Lower lobe of right lung (tissue), 2 donors: ENCODE measurements around the gene CADM1. TPM values are rescaled to one million over a fixed set of nuclear protein-coding genes. Genes with fewer than 3 reads are reported as not detected.
A peak's percentile ranks its signal among the peaks of the same experiment; 100 is the strongest.

ENCODE experiments used
- ATAC-seq, 2 donors: fragments of 200-7000 bp; cut with Tn5 transposase; one replicate each; pipeline ENCODE4 v1.9.1; 2020 to 2022; ENCODE audit warnings: mild to moderate bottlenecking in 2 of 2, moderate library complexity in 2 of 2
- DNase-seq: peaks from one replicate; pipeline ENCODE4 v3.0.0-alpha.2; 2020
- H3K27ac ChIP-seq: fragments of 200-600 bp; one replicate; pipeline ENCODE4 v1.8.0; 2022
- H3K27me3 ChIP-seq: fragments of 200-600 bp; one replicate; pipeline ENCODE4 v1.8.0; 2022; ENCODE audit warnings: low read depth
- H3K36me3 ChIP-seq: fragments of 200-600 bp; one replicate; pipeline ENCODE4 v1.8.0; 2022; ENCODE audit warnings: mild to moderate bottlenecking
- H3K4me1 ChIP-seq: fragments of 200-600 bp; one replicate; pipeline ENCODE4 v1.8.0; 2022
- H3K4me3 ChIP-seq: fragments of 200-600 bp; one replicate; pipeline ENCODE4 v1.8.0; 2022; ENCODE audit warnings: mild to moderate bottlenecking
- H3K9me3 ChIP-seq: fragments of 200-600 bp; one replicate; pipeline ENCODE4 v1.8.0; 2022
- intact Hi-C: fragments of 100-400 bp; cut with DNase I; formaldehyde crosslinking; loops from one replicate; pipeline ENCODE4 v1.11.0; 2022
- total RNA-seq: library from RNA; stranded (reverse); fragmentation: NEBNext Ultra II Directional; extraction: Animal tissue kit (Norgen Biotek cat#: 25700); gene quantifications from one replicate; pipeline ENCODE4 v1.2.1, GENCODE V29; 2021
- TF ChIP-seq, protein P1 (sequence below): fragments of 200-600 bp; IDR thresholded peaks from one replicate; pipeline ENCODE4 v1.8.0; 2022; ENCODE audit warnings: antibody characterized with exemption, mild to moderate bottlenecking
- donor health status: DM: no; HTN: yes; CAD: no; lungs with severe emphysema.

Gene CADM1
- total RNA-seq, 1 donor from 2014 or later: 149 TPM

DNA sequence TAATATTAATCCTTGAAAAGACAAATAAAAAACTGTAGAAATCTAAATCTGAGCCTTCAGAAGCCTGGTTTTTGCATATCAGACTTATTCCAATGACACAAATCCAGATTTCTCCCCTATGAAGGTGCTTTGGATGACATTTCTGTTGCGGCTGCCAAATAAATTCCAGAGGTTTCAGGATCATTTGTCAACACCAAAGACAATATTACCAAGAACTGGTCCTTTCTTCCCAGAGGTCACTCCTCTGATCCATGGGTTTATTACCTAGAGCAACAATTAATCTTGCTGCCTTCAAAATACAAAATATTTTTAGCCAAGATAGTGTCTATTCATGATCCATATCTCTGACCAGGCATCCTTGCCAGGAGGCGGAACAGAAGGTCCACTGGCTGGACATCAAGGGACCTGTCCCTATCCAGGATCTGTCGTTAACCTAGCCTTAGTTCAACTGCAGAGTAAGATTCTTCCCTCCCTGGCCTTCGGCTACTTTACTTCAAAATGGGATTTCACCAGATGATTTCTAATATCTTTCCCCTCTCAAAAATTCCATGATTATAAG lies 4.9 kb downstream of the CADM1 start:
- no peak overlapping the region for H3K4me3 ChIP-seq
- H3K9me3 ChIP-seq: no peaks in the 10 kb centered on the region
- H3K27ac ChIP-seq: no peak overlapping the region
- H3K36me3 ChIP-seq: no peaks in the 10 kb centered on the region
- H3K27me3 ChIP-seq: peaks cover 11% of the 10 kb centered on the region
- intact Hi-C loops: no loop called here
- ATAC-seq (no peak), DNase-seq (no peak)
- TF ChIP-seq, protein P1, sequence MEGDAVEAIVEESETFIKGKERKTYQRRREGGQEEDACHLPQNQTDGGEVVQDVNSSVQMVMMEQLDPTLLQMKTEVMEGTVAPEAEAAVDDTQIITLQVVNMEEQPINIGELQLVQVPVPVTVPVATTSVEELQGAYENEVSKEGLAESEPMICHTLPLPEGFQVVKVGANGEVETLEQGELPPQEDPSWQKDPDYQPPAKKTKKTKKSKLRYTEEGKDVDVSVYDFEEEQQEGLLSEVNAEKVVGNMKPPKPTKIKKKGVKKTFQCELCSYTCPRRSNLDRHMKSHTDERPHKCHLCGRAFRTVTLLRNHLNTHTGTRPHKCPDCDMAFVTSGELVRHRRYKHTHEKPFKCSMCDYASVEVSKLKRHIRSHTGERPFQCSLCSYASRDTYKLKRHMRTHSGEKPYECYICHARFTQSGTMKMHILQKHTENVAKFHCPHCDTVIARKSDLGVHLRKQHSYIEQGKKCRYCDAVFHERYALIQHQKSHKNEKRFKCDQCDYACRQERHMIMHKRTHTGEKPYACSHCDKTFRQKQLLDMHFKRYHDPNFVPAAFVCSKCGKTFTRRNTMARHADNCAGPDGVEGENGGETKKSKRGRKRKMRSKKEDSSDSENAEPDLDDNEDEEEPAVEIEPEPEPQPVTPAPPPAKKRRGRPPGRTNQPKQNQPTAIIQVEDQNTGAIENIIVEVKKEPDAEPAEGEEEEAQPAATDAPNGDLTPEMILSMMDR: no peak
- H3K4me1 ChIP-seq: peaks cover 52% of the 10 kb centered on the region

DNA sequence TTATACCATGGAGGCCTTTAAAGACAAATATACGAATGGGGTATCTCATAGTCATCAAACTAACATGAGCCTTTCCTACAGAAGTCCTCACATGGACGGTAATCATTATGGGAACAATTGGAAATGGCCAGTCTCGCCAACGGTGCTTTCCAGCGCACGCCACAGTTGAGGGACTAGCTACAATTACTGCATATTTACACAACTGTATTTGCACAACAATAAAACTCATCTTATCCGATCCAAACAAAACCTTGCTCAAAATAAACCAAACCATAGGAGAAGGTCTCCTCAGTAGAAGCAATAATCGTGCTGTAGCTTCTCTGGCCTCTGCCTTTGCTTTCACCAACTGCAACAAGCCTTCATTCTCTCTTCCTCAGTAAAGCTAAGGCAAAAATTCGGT lies 5.9 kb downstream of the CADM1 start:
- H3K27ac ChIP-seq: no peak overlapping the region

DNA sequence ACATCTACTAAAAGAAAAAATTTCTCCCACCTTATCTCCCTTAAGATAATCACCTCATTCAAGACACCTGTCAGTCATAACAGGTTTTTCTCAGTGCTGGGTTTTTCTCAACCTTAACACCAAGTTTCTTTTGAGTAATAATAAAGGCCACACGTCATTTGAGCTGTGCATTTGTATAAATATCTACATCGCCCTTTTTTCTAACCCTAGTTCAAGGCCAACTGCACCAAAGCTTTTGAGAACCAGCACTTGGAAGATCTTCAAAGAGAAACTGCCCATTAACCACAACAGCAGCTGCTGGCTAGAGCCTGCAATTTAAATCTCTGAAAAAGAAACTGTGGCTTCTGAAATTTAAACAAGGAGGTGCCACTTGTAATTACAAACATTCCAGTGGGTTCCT lies 6.9 kb downstream of the CADM1 start:
- TF ChIP-seq, protein P1: no peak
- intact Hi-C loops: no loop called here
- Histone ChIP-seq H3K9me3 (no peaks in the 10 kb centered on the region), H3K27ac (peak overlapping the region; percentile 20), H3K4me3 (no peak overlapping the region), H3K4me1 (peaks cover 47% of the 10 kb centered on the region), H3K36me3 (no peaks in the 10 kb centered on the region), H3K27me3 (peaks cover 7% of the 10 kb centered on the region)
- ATAC-seq (no peak), DNase-seq (no peak)

More for the DNA sequence above, 5.9 kb downstream of the CADM1 start:
- Histone ChIP-seq H3K4me1 (peaks cover 57% of the 10 kb centered on the region), H3K9me3 (no peaks in the 10 kb centered on the region), H3K27me3 (peaks cover 7% of the 10 kb centered on the region), H3K4me3 (no peak overlapping the region), H3K36me3 (no peaks in the 10 kb centered on the region)
- intact Hi-C loops: no loop called here
- TF ChIP-seq, protein P1: no peak
- no peak for DNase-seq
- no peak for ATAC-seq

DNA sequence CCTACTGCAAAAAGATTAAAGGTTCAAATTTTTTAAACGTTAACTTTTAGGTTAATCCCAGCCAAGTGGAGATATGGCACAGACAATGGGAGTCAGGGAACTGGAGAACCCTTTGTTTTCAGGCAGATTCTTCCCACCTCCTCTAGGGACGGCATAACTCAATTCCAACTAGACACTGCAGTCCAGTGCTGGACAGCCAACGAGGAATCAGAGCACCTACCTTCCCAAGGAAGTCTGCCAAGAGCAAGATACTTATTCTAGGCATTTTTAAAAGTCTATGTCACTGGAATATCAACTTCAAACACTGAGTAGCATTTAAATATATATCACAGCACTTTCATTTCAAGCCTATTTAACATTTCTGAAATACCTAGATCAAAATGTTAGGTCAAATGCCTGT lies 7.3 kb downstream of the CADM1 start:
- DNase-seq (no peak), ATAC-seq (no peak)
- H3K27me3 ChIP-seq: peaks cover 7% of the 10 kb centered on the region
- H3K27ac ChIP-seq: no peak overlapping the region
- intact Hi-C loops: no loop called here
- H3K9me3 ChIP-seq: no peaks in the 10 kb centered on the region
- TF ChIP-seq, protein P1: no peak
- no peak overlapping the region for H3K4me3 ChIP-seq
- no peaks in the 10 kb centered on the region for H3K36me3 ChIP-seq
- peaks cover 43% of the 10 kb centered on the region for H3K4me1 ChIP-seq

DNA sequence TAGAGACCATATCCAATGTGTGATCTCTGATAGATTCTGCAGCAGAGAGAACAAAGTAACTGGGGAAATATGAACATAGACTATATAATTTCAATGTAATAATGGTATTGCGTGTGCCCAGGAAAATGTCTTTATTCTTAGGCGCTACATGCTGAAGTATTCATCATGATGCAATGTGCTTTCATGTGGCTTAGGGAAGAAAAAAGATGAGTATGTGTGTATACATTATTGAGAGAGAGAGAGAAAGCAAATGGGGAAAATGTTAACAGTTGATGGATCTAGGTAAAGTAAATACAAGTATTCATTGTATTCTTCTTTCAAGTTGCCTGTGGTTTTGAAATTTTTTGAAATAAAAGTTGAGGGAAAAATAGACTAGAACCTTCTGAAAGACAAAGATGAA lies 10.3 kb downstream of the CADM1 start:
- H3K4me3 ChIP-seq: no peak overlapping the region
- H3K27me3 ChIP-seq: no peaks in the 10 kb centered on the region
- ATAC-seq (no peak), DNase-seq (no peak)
- no peaks in the 10 kb centered on the region for H3K9me3 ChIP-seq
- intact Hi-C loops: no loop called here
- no peaks in the 10 kb centered on the region for H3K36me3 ChIP-seq
- peaks cover 23% of the 10 kb centered on the region for H3K4me1 ChIP-seq
- H3K27ac ChIP-seq: no peak overlapping the region
- TF ChIP-seq, protein P1: no peak
